ENCODE measurements around the gene HOXA10. TPM values are rescaled to one million over a fixed set of nuclear protein-coding genes. Genes with fewer than 3 reads are reported as not detected.
A peak's percentile ranks its signal among the peaks of the same experiment; 100 is the strongest.

Gene HOXA10
- total RNA-seq, 4 donors from 2014 or later = 4.7 to 8.9 (median 6.0) TPM

- peaks cover 32% of the 10 kb centered on the region for H3K4me1 ChIP-seq
- H3K9me3 ChIP-seq = no peaks in the 10 kb centered on the region
- no peaks in the 10 kb centered on the region for H3K27me3 ChIP-seq
- H3K36me3 ChIP-seq = no peaks in the 10 kb centered on the region
- peak within 1 kb of the TSS; percentile 87 for H3K27ac ChIP-seq
- DNase-seq (ENCODE audit: low spot score in 2 of 2) = peak; percentile 95 to 96
- WGBS = 6% methylated on average over 29 of the region's 67 CpGs
- H3K4me3 ChIP-seq = peak within 1 kb of the TSS; percentile 85
- TF ChIP-seq POLR2AphosphoS5 (IDR thresholded peaks at IDR 0.05) (peak; percentile 63 to 80 (median 63)), EP300 (IDR thresholded peaks at IDR 0.05) (no peak), CTCF (IDR thresholded peaks at IDR 0.05) (no peak), POLR2A (IDR thresholded peaks at IDR 0.05) (peak in 1 of 2 donors; percentile 76)
These were observed 43.4 kb downstream of the HOXA10 start, which contains the start of gene HOXA4 for GRCh38 chr7:27130540-27131389. Gene HOXA4, minus strand, starts transcription at chr7:27130757. Its CDS starts 24 bp downstream, at chr7:27130733.

GRCh38 chr7:27129729-27130539 is 44.2 kb downstream of the HOXA10 start:
- Histone ChIP-seq H3K27ac (peak overlapping the region; percentile 87), H3K36me3 (no peaks in the 10 kb centered on the region), H3K4me1 (peaks cover 23% of the 10 kb centered on the region), H3K4me3 (peak overlapping the region; percentile 85), H3K9me3 (no peaks in the 10 kb centered on the region), H3K27me3 (no peaks in the 10 kb centered on the region)
- DNase-seq (ENCODE audit: low spot score in 2 of 2) = peak in 1 of 2 donors; percentile 68
- TF ChIP-seq POLR2AphosphoS5 (IDR thresholded peaks at IDR 0.05) (no peak), POLR2A (IDR thresholded peaks at IDR 0.05) (no peak), CTCF (IDR thresholded peaks at IDR 0.05) (no peak), EP300 (IDR thresholded peaks at IDR 0.05) (no peak)
- 26% methylated on average over 25 of the region's 72 CpGs for whole genome bisulfite sequencing

GRCh38 chr7:27128776-27129728 is 45.1 kb downstream of the HOXA10 start:
- DNase-seq (ENCODE audit: low spot score in 2 of 2) = peak in 1 of 2 donors; percentile 49
- 91% methylated on average over 28 of the region's 28 CpGs for WGBS
- no peaks in the 10 kb centered on the region for H3K9me3 ChIP-seq
- no peak overlapping the region for H3K27ac ChIP-seq
- no peaks in the 10 kb centered on the region for H3K27me3 ChIP-seq
- peaks cover 14% of the 10 kb centered on the region for H3K4me1 ChIP-seq
- no peaks in the 10 kb centered on the region for H3K36me3 ChIP-seq
- TF ChIP-seq POLR2A (IDR thresholded peaks at IDR 0.05) (no peak), POLR2AphosphoS5 (IDR thresholded peaks at IDR 0.05) (no peak), CTCF (IDR thresholded peaks at IDR 0.05) (no peak), EP300 (IDR thresholded peaks at IDR 0.05) (no peak)
- peak overlapping the region; percentile 85 for H3K4me3 ChIP-seq

- no peak overlapping the region for H3K27ac ChIP-seq
- H3K36me3 ChIP-seq = no peaks in the 10 kb centered on the region
- no peaks in the 10 kb centered on the region for H3K9me3 ChIP-seq
- no peak overlapping the region for H3K4me3 ChIP-seq
- H3K27me3 ChIP-seq = no peaks in the 10 kb centered on the region
- TF ChIP-seq EP300 (IDR thresholded peaks at IDR 0.05) = no peak
- TF ChIP-seq POLR2AphosphoS5 (IDR thresholded peaks at IDR 0.05) = no peak
- TF ChIP-seq CTCF (IDR thresholded peaks at IDR 0.05) = no peak
- no peak for TF ChIP-seq POLR2A (IDR thresholded peaks at IDR 0.05)
- WGBS = 64% methylated on average over 2 of the region's 2 CpGs
- DNase-seq (ENCODE audit: low spot score in 2 of 2) = no peak
- peaks cover 12% of the 10 kb centered on the region for H3K4me1 ChIP-seq
These were observed 46.1 kb downstream of the HOXA10 start for GRCh38 chr7:27128034-27128433.
